Transverse colon (tissue), 4 donors: ENCODE data around the gene AIG1. TPM values are rescaled to one million over a fixed set of nuclear protein-coding genes. Genes with fewer than 3 reads are reported as not detected.

Experiments
- DNase-seq: peaks from one replicate; pipeline ENCODE4 v3.0.0-alpha.2; 2019
- H3K27ac ChIP-seq, 4 donors: fragments of 200-600 bp; sonication (generic); 2 replicates each; pipeline ENCODE4 v1.5.1; 2016 to 2018; ENCODE audit warnings: inconsistent platforms in 4 of 4
- H3K27me3 ChIP-seq: fragments of 200-600 bp; sonication (generic); 2 replicates; pipeline ENCODE4 v1.5.1; 2017; ENCODE audit warnings: inconsistent platforms
- H3K36me3 ChIP-seq, 4 donors: fragments of 200-600 bp; sonication (generic); 2 replicates each; pipeline ENCODE4 v1.5.1; 2017 to 2019; ENCODE audit warnings: inconsistent platforms in 4 of 4
- H3K4me1 ChIP-seq, 4 donors: fragments of 200-600 bp; sonication (generic); 2 replicates each; pipeline ENCODE4 v1.5.1; 2017 to 2020; ENCODE audit warnings: inconsistent platforms in 4 of 4
- H3K4me3 ChIP-seq, 4 donors: fragments of 200-600 bp; sonication (generic); 1 replicate in 1 of 4; 2 replicates in 3 of 4; pipeline versions ENCODE4 v1.5.1 to v1.6.1; 2017 to 2019; ENCODE audit warnings: inconsistent platforms in 4 of 4
- H3K9me3 ChIP-seq, 2 donors: fragments of 200-600 bp; sonication (generic); 2 replicates each; pipeline ENCODE4 v1.5.1; 2017 to 2019; ENCODE audit warnings: inconsistent platforms in 2 of 2
- CTCF ChIP-seq, 5 experiments: fragments of 200-600 bp in 3 of 5; fragments of 450-650 bp in 2 of 5; sonication (generic) in 3 of 5; IDR thresholded peaks; 1 replicate in 2 of 5; 2 replicates in 3 of 5; pipeline ENCODE4 v1.5.1; 2016 to 2017; ENCODE audit warnings: antibody characterized with exemption in 5 of 5, inconsistent platforms in 3 of 5, mild to moderate bottlenecking in 2 of 5, moderate library complexity in 1 of 5
- EP300 ChIP-seq: sonication (generic); formaldehyde crosslinking; IDR thresholded peaks from one replicate; pipeline ENCODE4 v1.6.1; 2017; ENCODE audit warnings: antibody characterized with exemption, low read depth
- POLR2A ChIP-seq: fragments of 450-650 bp; IDR thresholded peaks from one replicate; pipeline ENCODE4 v1.6.1; 2016; ENCODE audit warnings: antibody characterized with exemption, mild to moderate bottlenecking, moderate library complexity
- POLR2AphosphoS5 ChIP-seq, 3 donors: sonication (generic); formaldehyde crosslinking; IDR thresholded peaks; one replicate each; pipeline ENCODE4 v1.6.1; 2016; ENCODE audit warnings: antibody characterized with exemption in 3 of 3
- WGBS, 2 donors: methylation state at CpG; one replicate each; pipeline ENCODE4 v1.1.5; 2018; ENCODE audit warnings: low coverage in 1 of 2; 5-methylcytosine and 5-hydroxymethylcytosine counted together
- in situ Hi-C, 4 donors: fragments of 200-750 bp; cut with MboI; loops; one replicate each; pipeline versions ENCODE4 v1.15.0 to v1.15.1; 2017; ENCODE audit warnings: low sequenced_read_pairs in 3 of 4, low pct_ligation_motif_present in 1 of 4, low pct_unique_long_range_greater_than_20kb in 1 of 4
- intact Hi-C: fragments of 100-400 bp; cut with DNase I; formaldehyde crosslinking; loops from one replicate; pipeline ENCODE4 v1.15.1; 2023; ENCODE audit warnings: low total_unique reads
- total RNA-seq, 4 donors: library from RNA; depleted of rRNA; stranded (reverse); fragments of >200 nt; gene quantifications; one replicate each; pipeline ENCODE4 v1.1.0, GENCODE V29; 2016

AIG1 gene
- total RNA-seq, 4 donors from 2014 or later: 16.5 to 38.2 (median 21.6) TPM

- Histone ChIP-seq H3K36me3 (no peaks in the 10 kb centered on the region), H3K4me3 (no peak overlapping the region), H3K27me3 (no peaks in the 10 kb centered on the region), H3K4me1 (no peaks in the 10 kb centered on the region), H3K27ac (no peak overlapping the region), H3K9me3 (no peaks in the 10 kb centered on the region)
- no peak for TF ChIP-seq POLR2AphosphoS5 (IDR thresholded peaks at IDR 0.05)
- TF ChIP-seq CTCF (IDR thresholded peaks at IDR 0.05): peak; percentile 50 to 65 (median 54)
- peak; percentile 32 for DNase-seq
- in situ Hi-C loops (loop anchor here in 3 of 4 donors (10.0 to 25.0 kb wide), 2 partner anchors 332 to 340 kb away; no protein-coding TSS in a partner anchor), intact Hi-C loops (loop anchor here (5.0 kb wide), 1 partner anchor 335 kb away; no protein-coding TSS in a partner anchor)
- 62 to 70% methylated on average over 5 of the region's 5 CpGs for WGBS, 2 donors
Measured at GRCh38 chr6:143026696-143027449, 33.8 kb upstream of the AIG1 start.

- Histone ChIP-seq H3K36me3 (no peaks in the 10 kb centered on the region), H3K9me3 (no peaks in the 10 kb centered on the region), H3K27me3 (no peaks in the 10 kb centered on the region), H3K27ac (no peak overlapping the region), H3K4me1 (no peaks in the 10 kb centered on the region), H3K4me3 (no peak overlapping the region)
- no peak for TF ChIP-seq EP300
- no peak for TF ChIP-seq POLR2A
- no peak for TF ChIP-seq POLR2AphosphoS5 (IDR thresholded peaks at IDR 0.05)
- TF ChIP-seq CTCF (IDR thresholded peaks at IDR 0.05): no peak
- 57 to 71% methylated on average over 1 to 9 of the region's 9 CpGs for WGBS, 2 donors
- peak; percentile 63 for DNase-seq
- intact Hi-C loops (no loop called here), in situ Hi-C loops (loop anchor here in 2 of 4 donors (25.0 kb wide), 1 partner anchor 348 kb away; no protein-coding TSS in a partner anchor)
Measured at GRCh38 chr6:143034689-143035334, 25.9 kb upstream of the AIG1 start.

- TF ChIP-seq POLR2A (no peak), POLR2AphosphoS5 (IDR thresholded peaks at IDR 0.05) (no peak), CTCF (IDR thresholded peaks at IDR 0.05) (no peak), EP300 (no peak)
- intact Hi-C loops: no loop called here
- H3K4me3 ChIP-seq: no peak overlapping the region
- no peaks in the 10 kb centered on the region for H3K27me3 ChIP-seq
- H3K9me3 ChIP-seq: no peaks in the 10 kb centered on the region
- no peaks in the 10 kb centered on the region for H3K36me3 ChIP-seq
- H3K27ac ChIP-seq: no peak overlapping the region
- in situ Hi-C loops: loop anchor here in 2 of 4 donors (25.0 kb wide), 1 partner anchor 350 kb away; no protein-coding TSS in a partner anchor
- no peaks in the 10 kb centered on the region for H3K4me1 ChIP-seq
- DNase-seq: no peak
- 46 to 55% methylated on average over 2 of the region's 2 CpGs for WGBS, 2 donors
Measured at GRCh38 chr6:143037470-143037869, 23.2 kb upstream of the AIG1 start.

- in situ Hi-C loops (loop anchor here in 2 of 4 donors (25.0 kb wide), 1 partner anchor 352 kb away; no protein-coding TSS in a partner anchor), intact Hi-C loops (no loop called here)
- TF ChIP-seq EP300 (no peak), POLR2A (no peak), POLR2AphosphoS5 (IDR thresholded peaks at IDR 0.05) (no peak), CTCF (IDR thresholded peaks at IDR 0.05) (no peak)
- Histone ChIP-seq H3K4me3 (no peak overlapping the region), H3K27me3 (no peaks in the 10 kb centered on the region), H3K4me1 (no peaks in the 10 kb centered on the region), H3K36me3 (no peaks in the 10 kb centered on the region), H3K27ac (no peak overlapping the region), H3K9me3 (no peaks in the 10 kb centered on the region)
- no peak for DNase-seq
Measured at GRCh38 chr6:143038833-143039232, 21.9 kb upstream of the AIG1 start.
